Upper lobe of right lung (tissue), 1 donor: ENCODE data around the gene FYN. TPM values are rescaled to one million over a fixed set of nuclear protein-coding genes. Genes with fewer than 3 reads are reported as not detected.
A peak's percentile ranks its signal among the peaks of the same experiment; 100 is the strongest.

Experiments
- ATAC-seq: fragments of 200-7000 bp; cut with Tn5 transposase; one replicate; pipeline ENCODE4 v1.9.1; 2020; ENCODE audit warnings: mild to moderate bottlenecking, moderate library complexity
- DNase-seq: peaks from one replicate; pipeline ENCODE4 v3.0.0-alpha.2; 2020
- H3K27ac ChIP-seq: fragments of 200-600 bp; one replicate; pipeline ENCODE4 v1.8.0; 2022
- H3K27me3 ChIP-seq: fragments of 200-600 bp; one replicate; pipeline ENCODE4 v1.8.0; 2022; ENCODE audit warnings: mild to moderate bottlenecking
- H3K36me3 ChIP-seq: fragments of 200-600 bp; one replicate; pipeline ENCODE4 v1.8.0; 2022
- H3K4me1 ChIP-seq: fragments of 200-600 bp; one replicate; pipeline ENCODE4 v1.8.0; 2022
- H3K4me3 ChIP-seq: fragments of 200-600 bp; one replicate; pipeline ENCODE4 v1.8.0; 2022; ENCODE audit warnings: mild to moderate bottlenecking
- H3K9me3 ChIP-seq: fragments of 200-600 bp; one replicate; pipeline ENCODE4 v1.8.0; 2022
- CTCF ChIP-seq: fragments of 200-600 bp; IDR thresholded peaks from one replicate; pipeline ENCODE4 v1.8.0; 2022; ENCODE audit warnings: antibody characterized with exemption
- intact Hi-C: fragments of 100-400 bp; cut with DNase I; formaldehyde crosslinking; loops from one replicate; pipeline ENCODE4 v1.11.0; 2022
- total RNA-seq: library from RNA; stranded (reverse); fragmentation: NEBNext Ultra II Directional; extraction: Animal tissue kit (Norgen Biotek cat#: 25700); gene quantifications from one replicate; pipeline ENCODE4 v1.2.1, GENCODE V29; 2021
- donor health status: DM: no; HTN: yes; CAD: no; lungs with severe emphysema.

The FYN gene
- total RNA-seq, 1 donor from 2014 or later = 115 TPM

- H3K36me3 ChIP-seq = peaks cover 25% of the 10 kb centered on the region
- intact Hi-C loops = no loop called here
These were observed 174.1 kb downstream of the FYN start for GRCh38 chr6:111699123-111699522.

GRCh38 chr6:111696814-111697213 lies 176.4 kb downstream of the FYN start:
- peaks cover 3% of the 10 kb centered on the region for H3K4me1 ChIP-seq
- no peak for DNase-seq
- no peaks in the 10 kb centered on the region for H3K9me3 ChIP-seq
- no peak overlapping the region for H3K27ac ChIP-seq
- intact Hi-C loops = no loop called here
- H3K27me3 ChIP-seq = no peaks in the 10 kb centered on the region
- no peak for TF ChIP-seq CTCF
- ATAC-seq = no peak
- H3K36me3 ChIP-seq = peaks cover 31% of the 10 kb centered on the region
- no peak overlapping the region for H3K4me3 ChIP-seq

More at GRCh38 chr6:111699123-111699522, 174.1 kb downstream of the FYN start:
- Histone ChIP-seq H3K27me3 (no peaks in the 10 kb centered on the region), H3K4me1 (no peaks in the 10 kb centered on the region), H3K9me3 (no peaks in the 10 kb centered on the region), H3K27ac (no peak overlapping the region), H3K4me3 (no peak overlapping the region)
- ATAC-seq = no peak
- no peak for DNase-seq
- no peak for TF ChIP-seq CTCF

GRCh38 chr6:111692327-111693164 lies 180.7 kb downstream of the FYN start:
- H3K4me3 ChIP-seq = no peak overlapping the region
- H3K27me3 ChIP-seq = no peaks in the 10 kb centered on the region
- no peak overlapping the region for H3K27ac ChIP-seq
- intact Hi-C loops = no loop called here
- ATAC-seq (peak; percentile 26), DNase-seq (no peak)
- H3K36me3 ChIP-seq = peaks cover 30% of the 10 kb centered on the region
- no peak for TF ChIP-seq CTCF
- H3K9me3 ChIP-seq = no peaks in the 10 kb centered on the region
- H3K4me1 ChIP-seq = peaks cover 9% of the 10 kb centered on the region

- no peak for TF ChIP-seq CTCF
- Histone ChIP-seq H3K4me3 (no peak overlapping the region), H3K27ac (peak overlapping the region; percentile 26), H3K4me1 (peaks cover 12% of the 10 kb centered on the region), H3K27me3 (no peaks in the 10 kb centered on the region), H3K9me3 (no peaks in the 10 kb centered on the region), H3K36me3 (peaks cover 30% of the 10 kb centered on the region)
- no peak for DNase-seq
- ATAC-seq = peak; percentile 16
- intact Hi-C loops = no loop called here
These were observed 181.7 kb downstream of the FYN start for GRCh38 chr6:111691345-111692225.

- H3K27me3 ChIP-seq = no peaks in the 10 kb centered on the region
- H3K36me3 ChIP-seq = peaks cover 30% of the 10 kb centered on the region
These were observed 183.3 kb downstream of the FYN start for GRCh38 chr6:111689946-111690345.

More at GRCh38 chr6:111689946-111690345, 183.3 kb downstream of the FYN start:
- no peaks in the 10 kb centered on the region for H3K9me3 ChIP-seq
- ATAC-seq (no peak), DNase-seq (no peak)
- no peak overlapping the region for H3K4me3 ChIP-seq
- H3K27ac ChIP-seq = no peak overlapping the region
- H3K4me1 ChIP-seq = peaks cover 27% of the 10 kb centered on the region
- intact Hi-C loops = no loop called here
- TF ChIP-seq CTCF = no peak
